GM21528 (cell line): ENCODE results near the gene UGP2.

Experiments used
- ATAC-seq: cut with Tn5 transposase; IDR thresholded peaks from one replicate; pipeline ENCODE4 v1.9.1; 2021; ENCODE audit warnings: mild to moderate bottlenecking, moderate library complexity; ENCODE audit not compliant: unreplicated experiment, low FRiP score

The UGP2 gene

DNA sequence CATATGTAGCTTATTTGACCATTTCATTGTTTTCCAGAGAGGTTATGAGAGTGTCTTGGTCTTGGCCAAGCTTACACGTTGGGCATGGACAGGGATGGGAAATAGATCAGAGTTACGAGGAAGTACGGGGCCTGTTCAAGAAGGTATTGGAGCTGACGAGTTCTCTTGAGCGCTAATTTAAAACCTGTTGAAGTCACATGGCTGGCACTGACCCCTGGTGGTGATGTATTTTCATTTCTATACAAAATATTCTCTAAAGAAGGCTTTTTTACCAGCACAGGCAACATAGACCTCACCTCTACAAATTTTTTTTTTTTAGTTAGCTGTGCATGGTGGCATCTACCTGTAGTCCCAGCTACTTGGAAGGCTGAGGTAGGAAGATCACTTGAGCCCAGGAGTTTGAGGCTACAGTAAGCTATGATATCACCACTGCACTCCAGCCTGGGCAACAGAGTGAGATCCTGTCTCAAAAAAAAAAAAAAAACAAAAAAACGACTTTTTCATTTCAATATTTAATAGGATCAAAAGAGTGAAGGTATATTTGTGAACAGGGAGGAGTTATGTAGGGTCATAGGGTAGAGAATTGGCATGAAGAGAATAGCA, 19.6 kb downstream of the UGP2 start:
- no peak for ATAC-seq

DNA sequence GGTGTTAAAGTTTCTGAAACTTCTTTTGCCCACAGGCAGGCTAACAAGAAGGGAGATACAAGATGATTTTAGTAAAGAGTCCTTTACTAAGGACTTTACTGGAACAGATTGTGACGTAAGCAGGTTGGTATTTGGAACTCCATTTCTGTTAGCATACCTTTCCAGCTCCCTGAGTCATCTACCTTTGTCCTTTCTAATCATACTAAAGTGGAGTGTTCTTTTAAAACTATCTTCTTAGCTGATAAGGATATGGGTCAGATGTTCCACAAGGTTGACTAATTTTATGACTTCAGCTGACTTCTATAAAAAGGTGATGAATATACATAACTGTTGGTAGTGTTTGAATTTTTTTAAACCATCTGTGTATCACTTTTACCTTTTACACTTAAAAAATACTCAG, 21.1 kb downstream of the UGP2 start:
- ATAC-seq: no peak

DNA sequence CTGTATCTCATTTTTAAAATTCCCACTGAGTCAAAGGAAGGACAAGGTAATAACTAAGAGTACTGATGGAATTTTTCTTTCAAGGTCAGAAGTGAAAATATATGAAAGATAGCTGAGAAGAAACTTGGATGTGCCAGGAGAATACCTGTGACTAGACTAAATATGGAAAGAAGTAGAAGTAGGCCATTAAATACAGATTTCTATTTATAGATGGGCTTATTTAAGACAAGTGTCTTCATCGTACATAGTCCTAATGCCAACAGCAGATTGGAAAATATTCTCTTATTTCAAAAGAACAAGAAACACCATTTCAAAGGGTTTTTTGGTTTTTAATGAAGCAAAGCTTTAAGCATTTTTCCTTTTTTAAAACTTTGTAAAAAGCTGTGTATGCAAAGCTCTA, 22.0 kb downstream of the UGP2 start:
- no peak for ATAC-seq

DNA sequence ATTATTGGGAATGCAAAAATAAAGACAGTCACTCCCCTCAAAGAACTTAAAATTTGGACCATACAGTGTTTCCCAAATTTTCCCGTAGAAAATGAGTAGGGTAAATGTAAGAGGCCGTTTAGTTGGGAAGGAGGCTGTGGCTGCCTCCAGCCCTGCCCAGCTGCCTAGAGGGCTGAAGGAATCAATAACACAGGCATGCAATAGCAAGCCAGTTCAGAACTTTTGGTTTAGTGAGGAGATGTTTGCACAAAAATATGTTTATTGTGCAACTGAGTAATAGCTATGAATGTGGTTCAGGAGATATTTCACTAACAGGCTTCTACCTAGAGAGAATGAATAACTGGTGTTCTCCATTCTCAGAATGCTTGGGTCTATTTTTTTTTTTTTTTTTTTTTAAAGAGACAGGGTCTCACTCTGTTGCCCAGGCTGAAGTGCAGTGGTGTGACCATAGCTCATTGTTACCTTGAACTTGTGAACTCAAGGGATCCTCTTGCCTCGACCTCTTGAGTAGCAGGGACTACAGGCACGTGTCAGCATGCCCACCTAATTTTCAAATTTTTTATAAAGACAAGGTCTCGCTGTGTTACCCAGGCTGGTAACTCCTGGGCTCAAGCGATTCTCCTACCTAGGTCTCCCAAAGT, 23.6 kb downstream of the UGP2 start:
- ATAC-seq: no peak

DNA sequence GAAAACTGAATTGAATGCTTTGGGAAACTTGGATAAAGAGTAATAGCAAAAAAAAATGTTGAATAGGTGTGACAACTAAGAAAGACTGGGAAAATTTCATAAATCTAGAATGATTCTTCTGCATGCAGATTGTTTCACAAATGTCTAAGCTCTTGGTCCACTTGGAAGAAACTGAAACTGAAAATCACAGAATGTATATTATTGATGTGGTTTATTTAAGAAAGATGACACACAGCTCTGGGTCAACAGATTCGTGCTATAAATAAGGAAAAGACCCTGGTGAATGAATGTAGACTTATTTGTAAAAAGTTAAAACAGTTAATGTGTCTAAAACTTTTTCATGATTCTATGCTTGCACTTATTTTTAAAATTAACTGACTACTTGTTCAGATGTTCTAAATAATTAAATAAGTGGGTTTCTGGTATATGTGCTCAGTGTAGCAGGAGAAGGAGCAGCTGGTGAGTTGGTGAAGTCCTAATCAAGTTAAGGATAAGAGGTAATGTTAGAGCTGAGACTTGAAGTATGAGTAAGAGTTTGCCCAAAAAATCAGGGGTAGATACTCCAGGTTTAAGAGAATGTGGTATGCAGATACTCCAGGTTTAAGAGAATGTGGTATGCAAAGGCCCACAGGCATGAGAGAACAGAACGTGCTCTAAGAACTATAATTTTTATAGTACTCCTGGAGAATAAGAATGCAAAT, 24.5 kb downstream of the UGP2 start:
- ATAC-seq: no peak

DNA sequence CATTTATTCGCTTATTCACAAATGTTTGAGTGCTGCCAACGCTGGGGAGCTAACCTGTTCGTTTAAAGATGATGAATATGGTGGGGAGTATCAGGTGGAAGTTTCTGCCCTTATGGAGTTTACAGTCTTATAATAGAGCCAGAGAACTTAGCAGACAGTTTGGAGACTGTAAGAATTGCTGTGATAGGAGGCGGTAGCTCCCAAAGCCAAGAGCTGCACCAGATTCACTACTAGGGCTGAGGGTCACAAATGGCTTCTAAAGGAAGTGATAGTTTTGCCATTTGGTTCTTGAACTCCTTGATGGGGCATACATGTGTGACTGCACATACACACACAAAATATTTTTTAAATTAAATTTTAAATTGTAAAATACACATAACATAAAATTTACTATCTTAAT, 29.0 kb downstream of the UGP2 start:
- ATAC-seq: no peak

DNA sequence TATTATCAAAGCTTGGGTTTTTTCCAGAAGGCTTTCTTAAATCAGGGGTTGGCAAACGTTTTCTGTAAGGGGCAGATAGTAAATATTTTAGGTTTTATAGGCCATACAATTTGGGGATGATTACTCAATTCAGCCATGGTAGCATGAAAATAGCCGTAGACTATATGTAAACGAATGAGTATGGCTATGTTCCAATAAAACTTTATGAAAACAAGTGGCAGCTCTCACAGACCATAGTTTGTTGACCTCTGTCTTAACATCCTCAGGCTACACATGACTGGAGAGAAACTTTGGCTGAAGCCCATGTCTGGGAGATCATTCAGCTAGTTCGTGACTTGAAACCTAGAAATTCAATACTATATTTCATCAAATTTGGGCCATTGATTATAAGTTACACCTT, 30.2 kb downstream of the UGP2 start:
- ATAC-seq: no peak

DNA sequence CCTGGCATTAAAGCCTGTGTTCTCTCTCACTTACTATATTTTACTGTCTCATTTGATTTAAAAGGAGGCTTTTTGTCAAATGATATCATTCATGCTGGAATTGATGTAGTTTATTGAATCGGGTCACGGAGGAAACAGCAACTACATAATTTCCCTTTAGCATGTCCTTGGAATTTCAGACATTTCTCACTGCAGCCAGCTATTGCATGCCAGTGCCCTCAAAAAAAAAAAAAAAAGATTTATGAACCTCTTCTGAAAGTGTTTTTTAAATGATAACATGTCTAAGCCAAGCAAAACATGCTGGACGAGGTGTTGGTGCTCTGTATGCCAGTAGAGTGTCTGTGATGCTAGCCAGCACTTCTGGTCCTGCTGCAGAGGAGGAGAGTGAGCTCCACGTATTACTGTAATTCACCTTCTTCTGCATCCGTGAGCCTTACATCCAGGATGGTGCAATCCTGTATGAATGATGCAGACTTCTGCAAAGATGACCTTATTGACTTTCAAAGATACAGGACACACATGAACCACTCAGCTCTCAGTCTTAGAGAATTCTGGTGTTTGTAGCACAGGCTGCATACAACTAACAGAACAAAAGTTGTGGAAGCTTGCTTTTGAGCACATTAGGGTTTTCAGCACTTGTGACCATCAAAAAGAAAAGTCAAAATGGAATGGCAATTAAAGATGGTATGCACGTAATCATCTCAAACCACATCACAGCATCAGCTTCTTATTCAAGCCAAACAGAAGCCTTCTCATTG, 31.1 kb downstream of the UGP2 start:
- ATAC-seq: no peak

DNA sequence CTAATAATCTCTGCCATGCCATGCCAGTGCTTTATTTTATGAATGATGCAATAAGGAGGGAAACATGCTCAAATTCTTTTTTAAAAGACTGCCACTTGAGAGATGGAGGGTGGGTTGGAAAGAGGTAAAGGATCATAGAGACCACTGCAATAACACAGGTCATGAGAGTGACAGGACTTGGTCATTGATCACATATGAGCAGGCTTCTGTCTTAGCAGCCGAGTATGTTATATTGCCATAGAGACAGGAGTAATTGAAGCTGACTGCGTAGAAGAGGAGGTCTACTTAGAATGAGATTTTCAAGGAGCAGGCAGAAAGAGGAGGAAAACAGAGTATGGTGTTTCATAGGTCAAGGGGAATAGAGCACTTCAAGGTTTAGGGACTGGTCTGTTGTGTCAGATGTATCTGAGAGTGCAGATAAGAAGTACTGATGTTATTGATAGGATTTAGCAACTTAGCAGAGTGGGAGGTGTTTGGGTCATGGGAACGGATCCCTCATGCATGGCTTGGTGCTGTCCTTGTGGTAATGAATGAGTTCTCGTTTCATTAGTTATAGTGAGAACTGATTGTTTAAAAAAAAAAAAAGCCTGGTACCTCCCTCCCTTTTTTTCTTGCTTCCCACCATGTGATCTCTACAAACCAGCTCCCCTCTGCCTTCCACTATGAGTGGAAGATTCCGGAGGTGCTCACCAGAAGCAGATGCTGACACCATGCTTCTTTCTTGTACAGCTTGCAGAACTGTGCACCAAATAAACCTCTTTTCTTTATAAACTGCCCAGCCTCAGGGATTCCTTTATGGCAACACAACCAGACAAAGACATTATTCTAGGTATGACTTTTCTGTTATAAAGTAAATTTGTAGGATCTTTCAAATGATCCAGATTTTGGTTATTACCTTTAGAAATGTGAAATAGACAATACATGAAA, 32.8 kb downstream of the UGP2 start:
- ATAC-seq: no peak

DNA sequence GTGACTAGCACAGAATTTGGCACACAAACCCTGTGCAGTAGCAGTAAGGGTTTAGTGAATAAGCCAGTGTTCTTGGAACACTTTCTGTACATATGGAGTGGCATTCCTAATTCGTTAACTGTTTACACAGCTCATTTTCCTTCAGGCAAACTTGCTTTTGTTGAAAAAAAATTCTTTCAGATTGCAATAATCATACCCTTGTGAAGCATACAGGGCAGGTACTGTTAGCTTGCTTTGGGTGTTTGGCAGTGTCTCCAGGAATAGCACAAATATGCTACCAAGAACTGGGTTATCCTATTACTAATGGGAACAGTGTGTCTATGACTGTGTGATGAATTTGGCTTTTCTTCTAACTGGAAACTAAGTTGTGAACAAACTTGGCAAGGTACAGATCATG, 33.4 kb downstream of the UGP2 start:
- no peak for ATAC-seq

DNA sequence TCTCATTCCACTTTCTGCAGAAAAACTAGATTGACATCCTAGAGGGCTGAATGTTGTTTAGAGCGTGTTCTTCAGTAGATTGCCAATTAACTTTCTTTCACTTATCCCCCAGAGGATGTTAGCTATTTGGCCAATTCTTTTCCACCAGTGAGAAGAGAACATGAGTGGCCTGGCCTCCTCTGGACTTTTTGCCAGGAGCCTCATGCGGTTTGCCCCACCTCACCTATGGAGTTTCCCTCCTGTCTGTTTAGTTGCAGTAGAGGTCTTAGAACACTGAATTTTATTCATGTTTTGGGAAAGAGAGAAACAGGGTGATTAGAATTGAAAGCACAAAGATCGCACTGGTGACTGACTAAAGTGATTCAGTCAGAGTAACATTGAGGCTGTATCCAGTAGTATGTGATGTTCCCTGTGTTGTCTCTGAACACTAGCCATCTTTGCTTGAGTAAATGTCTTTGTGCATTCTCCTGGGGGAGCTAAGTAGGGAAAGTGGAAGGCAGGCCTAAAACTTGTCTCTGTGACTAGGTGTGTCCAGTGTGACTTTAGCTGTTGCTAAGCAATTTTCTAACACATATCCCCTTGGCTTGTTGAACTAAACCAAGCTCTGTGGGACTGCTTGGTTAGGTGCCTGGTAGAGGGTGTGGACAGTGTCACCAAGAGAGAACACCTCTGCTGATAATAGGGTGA, 34.0 kb downstream of the UGP2 start:
- no peak for ATAC-seq

DNA sequence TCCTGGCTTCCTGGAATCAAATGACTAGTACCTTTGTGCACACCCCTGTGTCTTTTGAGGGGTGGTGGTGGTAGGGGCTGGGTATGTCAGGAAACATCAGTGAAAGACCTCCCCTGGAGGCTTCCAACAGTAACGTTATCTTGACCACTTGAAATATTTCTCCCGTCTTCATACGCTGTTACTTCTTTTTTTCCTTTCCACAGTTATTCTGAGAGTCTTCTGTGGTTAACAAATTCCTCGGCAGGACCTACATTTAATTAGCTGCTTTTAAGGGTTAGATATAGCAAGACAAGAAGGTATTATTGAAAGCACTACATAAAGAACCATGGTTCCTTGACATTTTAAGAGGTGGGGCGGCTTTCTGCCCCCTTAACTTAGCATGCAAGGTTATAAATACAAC, 34.6 kb downstream of the UGP2 start:
- ATAC-seq: no peak

DNA sequence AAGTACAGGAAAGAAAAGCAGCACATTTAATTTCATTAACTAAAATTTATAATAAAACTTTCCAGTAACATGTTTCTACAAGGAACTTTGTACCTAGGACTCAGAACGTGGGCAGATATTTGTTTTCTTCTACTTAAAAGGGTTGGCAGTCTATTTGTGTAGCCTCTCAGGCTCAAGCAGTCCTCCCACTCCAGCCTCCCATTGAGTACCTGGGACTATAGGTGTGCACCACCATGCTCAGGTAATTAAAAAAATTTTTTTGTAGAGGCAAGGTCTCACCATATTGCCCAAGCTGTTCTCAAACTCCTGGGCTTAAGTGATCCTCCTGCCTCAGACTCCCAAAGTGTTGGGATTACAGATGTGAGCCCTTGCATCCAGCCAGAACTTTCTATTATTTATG, 36.8 kb downstream of the UGP2 start:
- ATAC-seq: no peak

DNA sequence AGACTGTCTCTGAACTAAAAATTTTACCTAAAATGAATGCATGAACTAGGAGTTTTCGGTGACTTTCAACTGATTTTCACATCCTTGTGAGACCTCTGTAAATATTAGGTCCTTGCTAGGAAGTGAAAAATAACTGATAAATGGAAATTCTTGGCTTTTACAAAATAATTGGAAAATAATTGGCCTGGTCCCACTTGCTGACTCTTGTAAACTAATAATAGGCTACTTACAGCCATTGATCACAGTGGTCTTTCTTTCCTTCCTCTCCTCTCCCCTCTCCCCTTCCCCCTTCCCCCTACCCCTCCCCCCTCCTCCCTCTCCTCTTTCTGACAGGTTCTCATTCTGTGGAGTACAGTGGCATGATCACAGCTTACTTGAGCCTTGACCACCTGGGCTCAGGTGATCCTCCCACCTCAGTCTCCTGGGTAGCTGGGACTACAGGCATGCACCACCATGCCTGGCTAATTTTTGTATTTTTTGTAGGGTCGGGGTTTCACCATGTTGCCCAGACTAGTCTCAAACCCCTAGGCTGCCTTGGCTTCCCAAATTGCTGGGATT, 38.3 kb downstream of the UGP2 start:
- no peak for ATAC-seq

DNA sequence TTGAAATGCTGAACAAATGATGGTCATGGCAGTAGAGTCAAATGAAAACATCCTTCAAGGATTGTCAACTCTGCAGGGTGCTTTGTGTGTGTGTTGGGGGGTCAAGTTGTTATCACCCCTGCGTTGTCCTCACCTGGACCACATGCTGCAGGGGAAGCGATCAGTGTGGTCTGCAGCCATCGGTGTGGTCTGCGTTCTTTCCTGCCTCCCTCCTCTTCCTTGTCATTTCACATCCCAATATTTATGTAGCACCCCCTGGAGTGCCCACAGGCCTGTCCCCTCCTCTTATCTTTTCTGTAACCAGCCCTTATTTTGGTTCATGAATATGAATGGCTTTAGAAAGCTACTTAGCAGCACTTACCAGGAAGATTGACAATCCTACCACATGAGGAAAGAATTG, 38.9 kb downstream of the UGP2 start:
- no peak for ATAC-seq

DNA sequence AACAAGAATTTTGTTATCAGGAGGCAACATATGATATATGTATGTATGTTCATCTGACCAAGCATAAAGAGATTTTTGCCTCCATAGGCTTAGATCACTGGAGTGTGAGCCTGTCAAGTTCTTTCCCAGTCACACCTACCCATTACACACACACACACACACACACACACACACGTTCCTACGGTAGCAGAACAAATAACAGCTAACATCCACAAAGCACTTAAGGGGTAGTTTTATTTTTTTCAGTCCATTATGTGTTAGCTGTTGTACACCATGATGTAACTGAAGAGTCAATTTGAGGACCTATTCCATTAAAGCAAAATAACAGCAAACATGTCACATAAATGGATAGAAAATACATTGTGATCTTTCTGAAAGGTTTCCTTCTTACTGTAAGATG, 39.5 kb downstream of the UGP2 start:
- no peak for ATAC-seq

DNA sequence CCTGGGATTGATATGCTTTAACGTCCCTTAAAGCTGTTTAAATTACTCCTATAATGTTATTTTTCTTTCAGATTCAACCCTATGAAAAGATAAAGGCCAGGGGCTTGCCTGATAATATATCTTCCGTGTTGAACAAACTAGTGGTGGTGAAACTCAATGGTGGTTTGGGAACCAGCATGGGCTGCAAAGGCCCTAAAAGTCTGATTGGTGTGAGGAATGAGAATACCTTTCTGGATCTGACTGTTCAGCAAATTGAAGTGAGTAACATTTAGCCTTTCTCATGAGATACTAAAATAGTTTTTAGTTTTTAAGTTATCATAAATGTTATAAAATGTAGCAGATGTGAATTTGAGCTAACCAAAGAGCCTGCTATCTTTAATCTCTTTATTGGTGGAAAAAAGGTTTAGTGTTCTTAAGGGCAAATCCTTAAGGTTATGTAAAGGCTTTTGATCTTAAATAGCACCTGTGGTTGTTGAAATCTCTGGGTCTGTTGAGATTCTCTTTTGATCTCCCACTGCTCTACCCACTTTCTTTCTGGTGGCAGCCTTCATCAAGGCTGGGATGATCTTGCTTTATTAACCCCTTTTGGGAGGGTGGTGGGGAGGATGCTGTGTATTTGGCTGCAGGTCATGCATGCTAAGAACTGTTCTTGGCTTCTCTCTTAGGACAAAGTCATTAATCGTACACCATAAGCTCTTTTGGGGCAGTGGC, 40.9 kb downstream of the UGP2 start:
- ATAC-seq: no peak

DNA sequence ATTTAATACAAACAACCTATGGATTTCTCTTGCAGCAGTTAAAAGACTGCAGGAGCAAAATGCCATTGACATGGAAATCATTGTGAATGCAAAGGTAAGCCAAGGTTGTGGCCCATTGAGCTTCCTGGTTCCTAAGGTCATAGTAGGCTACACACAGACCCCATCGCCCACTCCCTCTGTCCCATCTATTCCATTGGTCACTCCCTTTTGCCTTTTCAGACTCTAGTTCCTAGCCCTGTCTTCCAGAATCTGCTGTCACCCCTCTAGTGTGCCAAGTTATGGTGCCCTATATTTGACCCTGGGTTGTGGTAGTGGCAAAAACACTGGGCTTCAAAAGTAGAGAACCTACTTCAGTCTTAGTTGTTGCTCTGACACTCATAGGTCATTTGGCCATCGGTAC, 44.7 kb downstream of the UGP2 start:
- ATAC-seq: no peak

DNA sequence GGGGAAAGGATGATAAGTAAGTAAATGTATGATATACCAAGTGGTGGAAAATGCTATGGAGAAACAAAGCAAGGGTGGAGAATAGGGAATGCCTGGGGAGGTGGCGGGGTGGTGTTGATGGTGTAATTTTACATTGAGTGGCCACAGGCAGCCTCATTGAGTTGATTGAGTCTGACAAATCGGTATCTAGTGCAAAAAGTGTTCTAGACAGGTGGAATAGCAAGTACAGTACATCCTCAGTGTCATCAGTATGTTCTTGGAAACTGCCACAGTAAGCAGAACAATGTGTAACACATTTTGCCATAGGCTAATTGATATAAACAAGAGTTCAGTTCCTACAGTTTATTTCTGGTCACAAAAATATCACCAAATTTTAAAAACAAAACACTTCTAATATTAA, 46.4 kb downstream of the UGP2 start:
- no peak for ATAC-seq
